Astrocyte (in vitro differentiated cells and primary cell): ENCODE measurements around the gene NACC1. TPM values are rescaled to one million over a fixed set of nuclear protein-coding genes. Genes with fewer than 3 reads are reported as not detected.

ENCODE experiments used
- DNase-seq: peaks from one replicate; pipeline ENCODE4 v3.0.0-alpha.2; 2010; ENCODE audit warnings: low read depth
- FAIRE-seq: peaks from 2 replicates; lab custom pipeline; 2011; peaks lifted over from hg19 to GRCh38; lab: Jason Lieb, UNC
- H2AFZ ChIP-seq: 2 replicates; pipeline ENCODE4 v1.6.0; 2012; ENCODE audit warnings: low read depth, low read length, inconsistent platforms
- H3K27ac ChIP-seq: 2 replicates; pipeline ENCODE4 v1.5.1; 2011; ENCODE audit warnings: low read depth, low read length, inconsistent platforms
- H3K27me3 ChIP-seq: 2 replicates; pipeline ENCODE4 v1.6.0; 2011; ENCODE audit warnings: low read length, inconsistent platforms; ENCODE audit not compliant: insufficient read depth
- H3K36me3 ChIP-seq: 2 replicates; pipeline ENCODE4 v1.5.1; 2011; ENCODE audit warnings: low read length, inconsistent platforms; ENCODE audit not compliant: insufficient read depth
- H3K4me1 ChIP-seq: 2 replicates; pipeline ENCODE4 v1.5.1; 2011; ENCODE audit warnings: low read length, inconsistent platforms; ENCODE audit not compliant: insufficient read depth
- H3K4me2 ChIP-seq: 2 replicates; pipeline ENCODE4 v1.6.0; 2012; ENCODE audit warnings: low read length, inconsistent platforms
- H3K4me3 ChIP-seq: 2 replicates; pipeline ENCODE4 v1.5.1; 2011; ENCODE audit warnings: low read depth, mild to moderate bottlenecking, low read length, inconsistent platforms; ENCODE audit not compliant: insufficient read depth
- H3K79me2 ChIP-seq: 2 replicates; pipeline ENCODE4 v1.6.0; 2012; ENCODE audit warnings: mild to moderate bottlenecking, low read length, inconsistent platforms; ENCODE audit not compliant: insufficient read depth
- H3K9ac ChIP-seq: 2 replicates; pipeline ENCODE4 v1.6.0; 2012; ENCODE audit warnings: mild to moderate bottlenecking, low read length, inconsistent platforms
- H3K9me3 ChIP-seq: 2 replicates; pipeline ENCODE4 v1.5.1; 2012; ENCODE audit warnings: low read depth, mild to moderate bottlenecking, low read length, inconsistent platforms; ENCODE audit not compliant: insufficient read depth
- H4K20me1 ChIP-seq: 2 replicates; pipeline ENCODE4 v1.6.0; 2012; ENCODE audit warnings: low read length, inconsistent platforms; ENCODE audit not compliant: insufficient read depth
- H3K27ac Mint-ChIP-seq: one replicate; pipeline ENCODE4 v1.8.0; 2021; ENCODE audit warnings: mild to moderate bottlenecking, mixed read lengths; ENCODE audit not compliant: unreplicated experiment
- H3K27me3 Mint-ChIP-seq: one replicate; pipeline ENCODE4 v1.8.0; 2021; ENCODE audit warnings: low read depth, mixed read lengths; ENCODE audit not compliant: unreplicated experiment
- H3K36me3 Mint-ChIP-seq: one replicate; pipeline ENCODE4 v1.8.0; 2021; ENCODE audit warnings: low read depth, mixed read lengths; ENCODE audit not compliant: unreplicated experiment
- H3K4me1 Mint-ChIP-seq: one replicate; pipeline ENCODE4 v1.8.0; 2021; ENCODE audit warnings: low read depth, mixed read lengths; ENCODE audit not compliant: unreplicated experiment
- H3K4me3 Mint-ChIP-seq: one replicate; pipeline ENCODE4 v1.8.0; 2021; ENCODE audit warnings: mild to moderate bottlenecking, moderate library complexity, mixed read lengths; ENCODE audit not compliant: unreplicated experiment
- H3K9me3 Mint-ChIP-seq: one replicate; pipeline ENCODE4 v1.8.0; 2021; ENCODE audit warnings: mild to moderate bottlenecking, mixed read lengths; ENCODE audit not compliant: unreplicated experiment
- CTCF ChIP-seq: IDR thresholded peaks from 2 replicates; pipeline ENCODE4 v1.5.1; 2011; ENCODE audit warnings: low read depth, mild to moderate bottlenecking, inconsistent platforms, low read length, moderate library complexity; ENCODE audit not compliant: insufficient read depth
- EZH2 ChIP-seq: IDR thresholded peaks from 2 replicates; pipeline ENCODE4 v1.6.1; 2012; ENCODE audit warnings: mild to moderate bottlenecking, low read length, inconsistent platforms; ENCODE audit not compliant: insufficient read depth
- total RNA-seq: library from RNA; stranded (reverse); gene quantifications from 2 replicates; pipeline ENCODE4 v1.2.1, GENCODE V29; 2021

Gene NACC1
- total RNA-seq, 1 donor from 2014 or later = 104 TPM

- Histone ChIP-seq H3K4me3 (peak overlapping the region; percentile 100), H3K9me3 (no peaks in the 10 kb centered on the region), H3K9ac (peak overlapping the region; percentile 100), H3K36me3 (no peaks in the 10 kb centered on the region), H3K4me2 (peak overlapping the region; percentile 97), H3K79me2 (peaks cover 60% of the 10 kb centered on the region), H4K20me1 (peaks cover 36% of the 10 kb centered on the region), H3K27me3 (no peaks in the 10 kb centered on the region), H2AFZ (peak overlapping the region; percentile 8), H3K4me1 (peaks cover 32% of the 10 kb centered on the region), H3K27ac (peak overlapping the region; percentile 95)
- Mint-ChIP-seq H3K36me3 (peaks cover 15% of the 10 kb centered on the region), H3K9me3 (no peaks in the 10 kb centered on the region), H3K27me3 (no peaks in the 10 kb centered on the region), H3K4me1 (peaks cover 9% of the 10 kb centered on the region), H3K27ac (peak overlapping the region; percentile 97), H3K4me3 (peak overlapping the region; percentile 95)
- FAIRE-seq (no peak), DNase-seq (peak; percentile 25)
- no peak for TF ChIP-seq EZH2
These were observed 34.4 kb downstream of the NACC1 start for GRCh38 chr19:13152356-13152973.

GRCh38 chr19:13152974-13153568 lies 35.0 kb downstream of the NACC1 start:
- Histone ChIP-seq H3K4me3 (peak overlapping the region; percentile 100), H3K9me3 (no peaks in the 10 kb centered on the region), H3K36me3 (no peaks in the 10 kb centered on the region), H3K27me3 (no peaks in the 10 kb centered on the region), H3K4me1 (peaks cover 32% of the 10 kb centered on the region), H3K27ac (peak overlapping the region; percentile 95), H3K9ac (peak overlapping the region; percentile 100), H4K20me1 (peaks cover 36% of the 10 kb centered on the region), H3K79me2 (peaks cover 60% of the 10 kb centered on the region), H2AFZ (no peak overlapping the region), H3K4me2 (peak overlapping the region; percentile 97)
- peaks cover 9% of the 10 kb centered on the region for H3K4me1 Mint-ChIP-seq
- H3K36me3 Mint-ChIP-seq = peaks cover 15% of the 10 kb centered on the region
- no peaks in the 10 kb centered on the region for H3K9me3 Mint-ChIP-seq
- H3K27me3 Mint-ChIP-seq = no peaks in the 10 kb centered on the region
- H3K4me3 Mint-ChIP-seq = peak overlapping the region; percentile 95
- TF ChIP-seq EZH2 = no peak
- TF ChIP-seq CTCF = no peak
- no peak for FAIRE-seq
- H3K27ac Mint-ChIP-seq = peak overlapping the region; percentile 97
- peak; percentile 83 for DNase-seq

GRCh38 chr19:13153569-13154240 lies 35.6 kb downstream of the NACC1 start:
- H4K20me1 ChIP-seq = peaks cover 33% of the 10 kb centered on the region
- no peaks in the 10 kb centered on the region for H3K27me3 ChIP-seq
- FAIRE-seq (no peak), DNase-seq (peak; percentile 23)
- H3K4me3 ChIP-seq = peak overlapping the region; percentile 100
- peak overlapping the region; percentile 100 for H3K9ac ChIP-seq
- peaks cover 8% of the 10 kb centered on the region for H3K4me1 Mint-ChIP-seq
- peak overlapping the region; percentile 95 for H3K27ac ChIP-seq
- peak overlapping the region; percentile 95 for H3K4me3 Mint-ChIP-seq
- H3K27me3 Mint-ChIP-seq = no peaks in the 10 kb centered on the region
- no peaks in the 10 kb centered on the region for H3K9me3 ChIP-seq
- H3K36me3 Mint-ChIP-seq = peaks cover 15% of the 10 kb centered on the region
- H3K9me3 Mint-ChIP-seq = no peaks in the 10 kb centered on the region
- peak overlapping the region; percentile 99 for H3K27ac Mint-ChIP-seq
- no peaks in the 10 kb centered on the region for H3K36me3 ChIP-seq
- peak overlapping the region; percentile 97 for H3K4me2 ChIP-seq
- H3K79me2 ChIP-seq = peaks cover 57% of the 10 kb centered on the region
- H3K4me1 ChIP-seq = peaks cover 32% of the 10 kb centered on the region
- TF ChIP-seq EZH2 (no peak), CTCF (no peak)
- no peak overlapping the region for H2AFZ ChIP-seq
